ENCODE results near the gene SMYD5.
"Not testable (repeated sequence)": the region's sequence is repeated elsewhere in the genome, so short reads cannot be mapped to it uniquely, and the experiment has no call there.

Gene SMYD5

GRCh38 chr2:73259704-73260337, 45.8 kb downstream of the SMYD5 start:
- no peak for DNase-seq (ENCODE audit: low read depth, low spot score)

- DNase-seq (ENCODE audit: low read depth, low spot score): no peak
These were observed 46.4 kb downstream of the SMYD5 start for GRCh38 chr2:73260338-73260984.

- DNase-seq (ENCODE audit: low read depth, low spot score): no peak
These were observed 48.1 kb downstream of the SMYD5 start for GRCh38 chr2:73262108-73262651.

GRCh38 chr2:73262691-73263429, 48.8 kb downstream of the SMYD5 start:
- not testable (repeated sequence) for DNase-seq (ENCODE audit: low read depth, low spot score)

GRCh38 chr2:73263540-73264331, 49.7 kb downstream of the SMYD5 start:
- no peak for DNase-seq (ENCODE audit: low read depth, low spot score)

GRCh38 chr2:73264332-73264606, 50.2 kb downstream of the SMYD5 start:
- DNase-seq (ENCODE audit: low read depth, low spot score): no peak

GRCh38 chr2:73264783-73265182, 50.7 kb downstream of the SMYD5 start:
- no peak for DNase-seq (ENCODE audit: low read depth, low spot score)

GRCh38 chr2:73265298-73266060, 51.4 kb downstream of the SMYD5 start:
- no peak for DNase-seq (ENCODE audit: low read depth, low spot score)

- DNase-seq (ENCODE audit: low read depth, low spot score): no peak
These were observed 52.2 kb downstream of the SMYD5 start for GRCh38 chr2:73266061-73266901.

- DNase-seq (ENCODE audit: low read depth, low spot score): no peak
These were observed 53.0 kb downstream of the SMYD5 start for GRCh38 chr2:73267008-73267407.

- no peak for DNase-seq (ENCODE audit: low read depth, low spot score)
These were observed 54.4 kb downstream of the SMYD5 start for GRCh38 chr2:73268366-73268829.

GRCh38 chr2:73268830-73269685, 55.0 kb downstream of the SMYD5 start:
- DNase-seq (ENCODE audit: low read depth, low spot score): peak; percentile 30

- no peak for DNase-seq (ENCODE audit: low read depth, low spot score)
These were observed 55.8 kb downstream of the SMYD5 start for GRCh38 chr2:73269686-73270465.

GRCh38 chr2:73272270-73272669, 58.2 kb downstream of the SMYD5 start:
- DNase-seq (ENCODE audit: low read depth, low spot score): no peak

Data from activated naive CD8-positive, alpha-beta T cell treated with anti-CD3 and anti-CD28 coated beads, Interleukin-2, amount 50 U/mL, for 16 hours (primary cell).